Prostate gland (tissue), 2 donors: ENCODE results near the gene CNTN5. TPM values are rescaled to one million over a fixed set of nuclear protein-coding genes. Genes with fewer than 3 reads are reported as not detected.

ENCODE experiments used
- DNase-seq: peaks from one replicate; pipeline ENCODE4 v3.0.0-alpha.2; 2019; ENCODE audit warnings: low spot score
- H3K27ac ChIP-seq, 2 donors: fragments of 200-600 bp; sonication (generic); 2 replicates each; pipeline ENCODE4 v1.5.1; 2017 to 2019
- H3K27me3 ChIP-seq: fragments of 200-600 bp; sonication (generic); replicated peaks from 2 replicates; pipeline ENCODE4 v1.5.1; 2019; ENCODE audit not compliant: insufficient read depth
- H3K36me3 ChIP-seq, 2 donors: fragments of 200-600 bp; sonication (generic); 1 replicate in 1 of 2; 2 replicates in 1 of 2; pipeline versions ENCODE4 v1.5.1 to v1.8.1; 2017 to 2019
- H3K4me1 ChIP-seq: fragments of 200-600 bp; sonication (generic); replicated peaks from 2 replicates; pipeline ENCODE4 v1.5.1; 2019
- H3K4me3 ChIP-seq, 2 donors: fragments of 200-600 bp; sonication (generic); 2 replicates each; pipeline ENCODE4 v1.5.1; 2017 to 2019
- H3K9me3 ChIP-seq: fragments of 200-600 bp; sonication (generic); 2 replicates; pipeline ENCODE4 v1.5.1; 2017
- CTCF ChIP-seq, 4 experiments: fragments of 200-600 bp in 2 of 4; fragments of 450-650 bp in 2 of 4; sonication (generic) in 2 of 4; IDR thresholded peaks; 1 replicate in 3 of 4; 2 replicates in 1 of 4; pipeline ENCODE4 v1.5.1; 2016 to 2019; ENCODE audit warnings: antibody characterized with exemption in 4 of 4, mild to moderate bottlenecking in 2 of 4, moderate library complexity in 2 of 4
- POLR2A ChIP-seq: fragments of 450-650 bp; IDR thresholded peaks from one replicate; pipeline ENCODE4 v1.6.1; 2016; ENCODE audit warnings: antibody characterized with exemption, mild to moderate bottlenecking
- POLR2AphosphoS5 ChIP-seq: sonication (generic); formaldehyde crosslinking; IDR thresholded peaks from one replicate; pipeline ENCODE4 v1.6.1; 2017; ENCODE audit warnings: antibody characterized with exemption
- WGBS: methylation state at CpG from one replicate; pipeline ENCODE4 v1.1.5; 2018; 5-methylcytosine and 5-hydroxymethylcytosine counted together
- intact Hi-C: fragments of 100-400 bp; cut with DNase I; formaldehyde crosslinking; loops from one replicate; pipeline ENCODE4 v1.14.2; 2022
- total RNA-seq, 2 donors: library from RNA; depleted of rRNA; stranded (reverse); fragments of >200 nt; gene quantifications; one replicate each; pipeline ENCODE4 v1.1.0, GENCODE V29; 2016

CNTN5 gene
- total RNA-seq, 2 donors from 2014 or later: 1.0 TPM; not detected in 1

DNA sequence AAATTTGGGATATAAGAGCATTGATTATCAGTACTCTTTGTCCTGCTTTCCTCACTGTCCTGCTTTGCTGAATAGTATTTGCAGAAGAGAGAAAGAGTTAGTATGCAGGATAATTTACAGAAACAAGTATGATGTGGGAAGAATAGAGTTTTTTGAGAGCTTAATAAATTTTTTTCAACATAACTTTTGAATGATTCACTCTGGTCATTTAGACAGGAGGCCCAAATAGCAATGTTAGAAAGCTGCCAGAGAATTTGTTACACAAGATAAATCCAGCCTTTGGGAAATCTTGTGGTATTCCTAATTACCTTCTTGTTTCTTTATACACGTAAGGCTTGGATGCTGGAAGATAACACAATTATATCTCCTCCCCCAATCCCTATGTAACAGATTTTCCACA is 484.6 kb downstream of the CNTN5 start:
- intact Hi-C loops: no loop called here
- Histone ChIP-seq H3K27ac (no peak overlapping the region), H3K4me1 (no peaks in the 10 kb centered on the region), H3K27me3 (no peaks in the 10 kb centered on the region), H3K4me3 (no peak overlapping the region), H3K36me3 (no peaks in the 10 kb centered on the region), H3K9me3 (no peaks in the 10 kb centered on the region)
- no peak for TF ChIP-seq CTCF (IDR thresholded peaks at IDR 0.05)
- no peak for TF ChIP-seq POLR2A
- TF ChIP-seq POLR2AphosphoS5: no peak
- DNase-seq: no peak
- 72% methylated on average over 1 of the region's 1 CpG for WGBS

GRCh38 chr11:99505831-99506230 is 485.1 kb downstream of the CNTN5 start:
- Histone ChIP-seq H3K9me3 (no peaks in the 10 kb centered on the region), H3K36me3 (no peaks in the 10 kb centered on the region), H3K27me3 (no peaks in the 10 kb centered on the region), H3K27ac (no peak overlapping the region), H3K4me1 (no peaks in the 10 kb centered on the region), H3K4me3 (no peak overlapping the region)
- TF ChIP-seq CTCF (IDR thresholded peaks at IDR 0.05) (no peak), POLR2AphosphoS5 (no peak)
- no peak for DNase-seq
- 85% methylated on average over 4 of the region's 4 CpGs for WGBS
- intact Hi-C loops: no loop called here

GRCh38 chr11:99509863-99510262 is 489.1 kb downstream of the CNTN5 start:
- H3K9me3 ChIP-seq: no peaks in the 10 kb centered on the region
- intact Hi-C loops: no loop called here
- no peak overlapping the region for H3K4me3 ChIP-seq
- H3K27me3 ChIP-seq: no peaks in the 10 kb centered on the region
- no peaks in the 10 kb centered on the region for H3K36me3 ChIP-seq
- no peak for TF ChIP-seq POLR2A
- TF ChIP-seq CTCF (IDR thresholded peaks at IDR 0.05): no peak
- no peak for TF ChIP-seq POLR2AphosphoS5
- no peak for DNase-seq
- 91% methylated on average over 2 of the region's 2 CpGs for WGBS
- H3K4me1 ChIP-seq: no peaks in the 10 kb centered on the region
- no peak overlapping the region for H3K27ac ChIP-seq

- Histone ChIP-seq H3K27ac (no peak overlapping the region), H3K4me1 (no peaks in the 10 kb centered on the region), H3K27me3 (no peaks in the 10 kb centered on the region), H3K36me3 (no peaks in the 10 kb centered on the region), H3K9me3 (no peaks in the 10 kb centered on the region), H3K4me3 (no peak overlapping the region)
- DNase-seq: no peak
- TF ChIP-seq CTCF (IDR thresholded peaks at IDR 0.05): no peak
- TF ChIP-seq POLR2AphosphoS5: no peak
- TF ChIP-seq POLR2A: no peak
- intact Hi-C loops: no loop called here
- WGBS: 86% methylated on average over 2 of the region's 2 CpGs
These were observed 492.6 kb downstream of the CNTN5 start for GRCh38 chr11:99513368-99513767.

DNA sequence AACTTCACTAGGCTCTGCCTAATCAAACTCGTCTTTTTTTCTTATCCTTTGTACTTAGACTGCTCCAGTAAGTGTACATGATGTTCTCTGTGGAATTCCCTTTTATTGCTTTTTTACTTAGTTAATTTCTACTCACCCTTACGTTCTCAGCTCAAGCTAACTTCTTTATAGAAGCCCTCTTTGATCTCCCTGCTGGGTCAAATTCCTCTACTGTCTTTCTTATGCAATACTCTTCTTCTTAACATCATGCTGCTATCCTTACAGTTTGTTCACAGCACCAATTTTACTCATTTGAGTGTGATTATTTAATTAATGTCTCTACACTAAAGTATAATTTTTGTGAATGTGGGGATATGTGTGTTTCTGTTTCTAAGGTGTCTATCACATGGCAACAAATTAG is 498.3 kb downstream of the CNTN5 start:
- no peak for DNase-seq
- Histone ChIP-seq H3K27me3 (no peaks in the 10 kb centered on the region), H3K36me3 (no peaks in the 10 kb centered on the region), H3K9me3 (no peaks in the 10 kb centered on the region), H3K27ac (no peak overlapping the region), H3K4me3 (no peak overlapping the region), H3K4me1 (no peaks in the 10 kb centered on the region)
- TF ChIP-seq CTCF (IDR thresholded peaks at IDR 0.05): no peak
- no peak for TF ChIP-seq POLR2A
- no peak for TF ChIP-seq POLR2AphosphoS5
- intact Hi-C loops: no loop called here
- 35% methylated on average over 2 of the region's 2 CpGs for WGBS
